PC-3 (cell line): ENCODE results near the gene TSC22D2. TPM values are rescaled to one million over a fixed set of nuclear protein-coding genes. Genes with fewer than 3 reads are reported as not detected.

Experiments used
- ATAC-seq: fragments of 200-7000 bp; cut with Tn5 transposase; 2 replicates; pipeline ENCODE4 v1.9.1; 2020; ENCODE audit warnings: mild to moderate bottlenecking, moderate library complexity
- BruUV-seq: library from RNA; stranded (reverse); fragments of 400-500 nt; replicated peaks from 2 replicates; lab custom pipeline; 2021; lab: Mats Ljungman, UMichigan
- CTCF ChIA-PET: fragments of 300-600 bp; sonication (Branson Sonifier 250); formaldehyde crosslinking; loops from one replicate; lab custom pipeline; 2022; ENCODE audit warnings: antibody characterized with exemption; lab: Charles Lee
- POLR2A ChIA-PET: fragments of 300-600 bp; sonication (Branson Sonifier 250); formaldehyde crosslinking; loops from one replicate; lab custom pipeline; 2022; ENCODE audit warnings: antibody characterized with exemption; ENCODE audit not compliant: unreplicated experiment; lab: Charles Lee
- DNase-seq: peaks from one replicate; pipeline ENCODE4 v3.0.0-alpha.2; 2015
- H2AFZ ChIP-seq: fragments of 300-600 bp; sonication (generic); 2 replicates; pipeline ENCODE4 v1.6.0; 2016; ENCODE audit warnings: antibody characterized with exemption, low read length
- H3F3A ChIP-seq: fragments of 300-600 bp; sonication (generic); one replicate; pipeline ENCODE4 v1.6.0; 2017; ENCODE audit warnings: antibody characterized with exemption, low read length, control low read depth, mild to moderate bottlenecking; ENCODE audit not compliant: unreplicated experiment
- H3K27ac ChIP-seq: fragments of 300-600 bp; sonication (generic); 2 replicates; pipeline ENCODE4 v1.5.1; 2016; ENCODE audit warnings: mild to moderate bottlenecking, low read length
- H3K27me3 ChIP-seq: fragments of 300-600 bp; sonication (generic); 2 replicates; pipeline ENCODE4 v1.6.1; 2016; ENCODE audit warnings: low read length, mixed read lengths
- H3K36me3 ChIP-seq: fragments of 300-600 bp; sonication (generic); 2 replicates; pipeline ENCODE4 v1.6.1; 2016; ENCODE audit warnings: low read depth, mixed run types, low read length, mixed read lengths
- H3K4me1 ChIP-seq: fragments of 300-600 bp; sonication (generic); 2 replicates; pipeline ENCODE4 v1.5.1; 2016; ENCODE audit warnings: low read length; ENCODE audit not compliant: insufficient read depth
- H3K4me2 ChIP-seq: fragments of 300-600 bp; sonication (generic); 2 replicates; pipeline ENCODE4 v1.6.0; 2016; ENCODE audit warnings: low read length
- H3K4me3 ChIP-seq: fragments of 300-600 bp; sonication (generic); 2 replicates; pipeline ENCODE4 v1.5.1; 2016; ENCODE audit warnings: mild to moderate bottlenecking, low read length, mixed read lengths
- H3K79me2 ChIP-seq: fragments of 300-600 bp; sonication (generic); 2 replicates; pipeline ENCODE4 v1.6.1; 2017; ENCODE audit warnings: low read length, mixed read lengths
- H3K9ac ChIP-seq: fragments of 300-600 bp; sonication (generic); 2 replicates; pipeline ENCODE4 v1.6.0; 2016; ENCODE audit warnings: mild to moderate bottlenecking, low read length
- H3K9me2 ChIP-seq: fragments of 300-600 bp; sonication (generic); replicated peaks from 2 replicates; pipeline ENCODE4 v1.6.1; 2016; ENCODE audit warnings: mixed run types, low read length, mixed read lengths
- H3K9me3 ChIP-seq: fragments of 300-600 bp; sonication (generic); 2 replicates; pipeline ENCODE4 v1.6.1; 2016; ENCODE audit warnings: low read length, mixed read lengths
- H4K20me1 ChIP-seq: fragments of 300-600 bp; sonication (generic); 2 replicates; pipeline ENCODE4 v1.6.1; 2016; ENCODE audit warnings: low read length, mixed read lengths
- EZH2 ChIP-seq: fragments of 300-600 bp; sonication (generic); IDR thresholded peaks from one replicate; pipeline ENCODE4 v1.6.1; 2017; ENCODE audit warnings: antibody characterized with exemption, mild to moderate bottlenecking, low read length; ENCODE audit not compliant: unreplicated experiment
- EZH2phosphoT487 ChIP-seq: fragments of 300-600 bp; sonication (generic); IDR thresholded peaks from 2 replicates; pipeline ENCODE4 v1.6.1; 2018; ENCODE audit warnings: mild to moderate bottlenecking, antibody characterized with exemption, low read length, borderline replicate concordance
- intact Hi-C: fragments of 100-400 bp; cut with micrococcal nuclease; formaldehyde crosslinking; loops from 2 replicates; pipeline ENCODE4 v1.9.0; 2023
- total RNA-seq: library from RNA; depleted of rRNA; stranded (reverse); fragments of >200 nt; gene quantifications from 2 replicates; pipeline ENCODE4 v1.2.3, GENCODE V29; 2014
- TF ChIP-seq, protein P1 (sequence below): fragments of 300-600 bp; sonication (generic); conservative IDR thresholded peaks from 2 replicates; pipeline ENCODE4 v1.5.1; 2017; ENCODE audit warnings: antibody characterized with exemption, low read depth, mild to moderate bottlenecking, low read length

TSC22D2 gene
- total RNA-seq, 1 experiment from 2014 or later = 9.6 TPM

DNA sequence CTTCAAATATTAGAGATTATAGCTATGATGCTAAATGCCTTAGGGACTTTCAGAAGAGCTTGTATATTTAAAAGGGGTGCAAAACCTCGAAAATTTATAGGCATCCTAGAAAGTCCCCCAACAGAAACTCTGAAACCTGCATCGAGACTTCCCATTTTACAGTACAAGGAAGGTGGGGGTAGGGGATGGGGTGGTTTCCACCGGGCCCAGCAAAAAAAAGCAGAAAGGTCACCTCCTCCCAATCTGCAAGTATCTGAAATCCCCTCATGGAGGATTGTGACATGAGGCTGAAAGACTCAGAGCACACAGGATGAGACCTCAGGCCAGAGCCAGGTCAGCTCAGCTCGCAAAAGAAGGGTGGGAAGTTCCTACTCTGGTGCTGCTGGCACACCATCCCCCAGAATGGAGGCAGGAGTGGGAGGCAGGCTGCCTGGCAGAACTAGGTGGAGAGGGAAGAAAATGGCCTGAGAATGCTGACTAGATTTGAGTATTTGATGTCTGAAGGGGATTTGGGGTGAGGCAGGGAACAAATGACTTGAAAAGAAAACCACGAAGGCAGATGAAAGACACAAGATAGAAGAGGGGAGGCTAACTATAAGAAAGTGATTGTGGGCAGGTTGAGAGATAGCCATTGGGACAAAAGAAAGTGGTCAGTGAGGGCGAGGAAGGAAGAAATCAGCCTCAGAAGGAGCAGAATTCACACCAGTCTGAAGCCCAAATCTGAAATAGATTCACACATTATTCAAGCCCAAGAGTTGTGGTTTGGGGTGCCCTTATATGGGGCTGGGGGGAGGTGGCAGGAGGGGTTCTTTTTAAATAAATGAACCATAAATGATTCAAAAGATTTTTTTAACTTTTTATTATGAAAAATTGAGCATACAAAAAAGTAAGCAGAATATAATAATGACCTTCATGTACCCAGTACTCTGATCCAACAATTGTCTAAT is 22.5 kb upstream of the TSC22D2 start:
- Histone ChIP-seq H3K9me3 (no peaks in the 10 kb centered on the region), H3K36me3 (no peaks in the 10 kb centered on the region), H2AFZ (no peak overlapping the region), H3K4me3 (no peak overlapping the region), H3K9me2 (no peaks in the 10 kb centered on the region), H3K9ac (no peak overlapping the region), H3K27me3 (no peaks in the 10 kb centered on the region), H3F3A (no peaks in the 10 kb centered on the region), H3K4me1 (no peaks in the 10 kb centered on the region), H3K79me2 (no peaks in the 10 kb centered on the region), H4K20me1 (no peaks in the 10 kb centered on the region), H3K27ac (no peak overlapping the region), H3K4me2 (no peak overlapping the region)
- ChIA-PET CTCF (interaction anchor here (0.6 kb wide), 1 partner anchor 75 kb away, joined by 3 read pairs; no protein-coding TSS in a partner anchor), POLR2A (no interaction called here)
- intact Hi-C loops = no loop called here
- no peak for DNase-seq
- ATAC-seq = peak; percentile 38; the same call in 1 of the 2 replicates
- BruUV-seq = no TSS peak
- TF ChIP-seq, protein P1, sequence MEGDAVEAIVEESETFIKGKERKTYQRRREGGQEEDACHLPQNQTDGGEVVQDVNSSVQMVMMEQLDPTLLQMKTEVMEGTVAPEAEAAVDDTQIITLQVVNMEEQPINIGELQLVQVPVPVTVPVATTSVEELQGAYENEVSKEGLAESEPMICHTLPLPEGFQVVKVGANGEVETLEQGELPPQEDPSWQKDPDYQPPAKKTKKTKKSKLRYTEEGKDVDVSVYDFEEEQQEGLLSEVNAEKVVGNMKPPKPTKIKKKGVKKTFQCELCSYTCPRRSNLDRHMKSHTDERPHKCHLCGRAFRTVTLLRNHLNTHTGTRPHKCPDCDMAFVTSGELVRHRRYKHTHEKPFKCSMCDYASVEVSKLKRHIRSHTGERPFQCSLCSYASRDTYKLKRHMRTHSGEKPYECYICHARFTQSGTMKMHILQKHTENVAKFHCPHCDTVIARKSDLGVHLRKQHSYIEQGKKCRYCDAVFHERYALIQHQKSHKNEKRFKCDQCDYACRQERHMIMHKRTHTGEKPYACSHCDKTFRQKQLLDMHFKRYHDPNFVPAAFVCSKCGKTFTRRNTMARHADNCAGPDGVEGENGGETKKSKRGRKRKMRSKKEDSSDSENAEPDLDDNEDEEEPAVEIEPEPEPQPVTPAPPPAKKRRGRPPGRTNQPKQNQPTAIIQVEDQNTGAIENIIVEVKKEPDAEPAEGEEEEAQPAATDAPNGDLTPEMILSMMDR = no peak
- no peak for TF ChIP-seq EZH2phosphoT487
- TF ChIP-seq EZH2 = no peak

- H3K4me1 ChIP-seq = peaks cover 11% of the 10 kb centered on the region
- no peak overlapping the region for H2AFZ ChIP-seq
- no peaks in the 10 kb centered on the region for H3K9me2 ChIP-seq
- ATAC-seq (no peak), DNase-seq (no peak)
- no peak overlapping the region for H3K27ac ChIP-seq
- H3F3A ChIP-seq = no peaks in the 10 kb centered on the region
- no TSS peak for BruUV-seq
- POLR2A ChIA-PET = no interaction called here
- H3K9ac ChIP-seq = no peak overlapping the region
- no peaks in the 10 kb centered on the region for H3K79me2 ChIP-seq
- no peaks in the 10 kb centered on the region for H4K20me1 ChIP-seq
- no peaks in the 10 kb centered on the region for H3K9me3 ChIP-seq
- H3K27me3 ChIP-seq = no peaks in the 10 kb centered on the region
- H3K4me2 ChIP-seq = no peak overlapping the region
- TF ChIP-seq EZH2phosphoT487 (no peak), EZH2 (no peak)
- TF ChIP-seq, protein P1 = no peak
- CTCF ChIA-PET = no interaction called here
- H3K36me3 ChIP-seq = no peaks in the 10 kb centered on the region
- no peak overlapping the region for H3K4me3 ChIP-seq
- intact Hi-C loops = no loop called here
Observed at GRCh38 chr3:150388498-150389418, 19.3 kb upstream of the TSC22D2 start.
